Smooth muscle cell (in vitro differentiated cells): ENCODE data around the gene SP140. TPM values are rescaled to one million over a fixed set of nuclear protein-coding genes. Genes with fewer than 3 reads are reported as not detected.

Source experiments
- DNase-seq: peaks from one replicate; lab custom pipeline; 2025; ENCODE audit not compliant: unreplicated experiment; lab: John Stamatoyannopoulos, UW
- H2AFZ ChIP-seq: fragments of 200-600 bp; sonication (generic); 2 replicates; pipeline ENCODE4 v1.6.0; 2016; ENCODE audit warnings: antibody characterized with exemption, low read depth, mild to moderate bottlenecking
- H3F3A ChIP-seq: fragments of 200-600 bp; sonication (generic); 2 replicates; pipeline ENCODE4 v1.6.0; 2017; ENCODE audit warnings: antibody characterized with exemption, low read depth
- H3K27ac ChIP-seq: fragments of 200-600 bp; sonication (generic); 2 replicates; pipeline ENCODE4 v1.5.1; 2016; ENCODE audit warnings: low read depth, mild to moderate bottlenecking
- H3K27me3 ChIP-seq: fragments of 200-600 bp; sonication (generic); 2 replicates; pipeline ENCODE4 v1.6.1; 2016; ENCODE audit warnings: low read depth, mild to moderate bottlenecking
- H3K36me3 ChIP-seq: fragments of 200-600 bp; sonication (generic); 2 replicates; pipeline ENCODE4 v1.5.1; 2016; ENCODE audit warnings: low read depth
- H3K4me1 ChIP-seq: fragments of 200-600 bp; sonication (generic); 2 replicates; pipeline ENCODE4 v1.5.1; 2016; ENCODE audit warnings: low read depth
- H3K4me2 ChIP-seq: fragments of 200-600 bp; sonication (generic); 2 replicates; pipeline ENCODE4 v1.6.0; 2016; ENCODE audit warnings: mild to moderate bottlenecking
- H3K4me3 ChIP-seq: fragments of 200-600 bp; sonication (generic); 2 replicates; pipeline ENCODE4 v1.5.1; 2016; ENCODE audit warnings: mild to moderate bottlenecking
- H3K79me2 ChIP-seq: fragments of 200-600 bp; sonication (generic); 2 replicates; pipeline ENCODE4 v1.6.0; 2016; ENCODE audit warnings: low read depth, mild to moderate bottlenecking
- H3K9ac ChIP-seq: fragments of 200-600 bp; sonication (generic); 2 replicates; pipeline ENCODE4 v1.6.0; 2016; ENCODE audit warnings: low read depth
- H3K9me3 ChIP-seq: fragments of 200-600 bp; sonication (generic); replicated peaks from 2 replicates; pipeline ENCODE4 v1.5.1; 2016; ENCODE audit warnings: low read depth
- H4K20me1 ChIP-seq: fragments of 200-600 bp; sonication (generic); 2 replicates; pipeline ENCODE4 v1.6.0; 2016; ENCODE audit warnings: low read depth
- CTCF ChIP-seq: fragments of 200-600 bp; sonication (generic); IDR thresholded peaks from 2 replicates; pipeline ENCODE4 v1.5.1; 2017; ENCODE audit warnings: borderline replicate concordance, mild to moderate bottlenecking, antibody characterized with exemption; ENCODE audit not compliant: insufficient read depth, poor library complexity, severe bottlenecking
- WGBS: methylation state at CpG from one replicate; pipeline ENCODE4 v1.1.7; 2016; ENCODE audit warnings: low lambda C conversion rate; 5-methylcytosine and 5-hydroxymethylcytosine counted together
- polyA plus RNA-seq: library from polyadenylated mRNA; unstranded; fragments of >200 nt; fragmentation: Nextera tagmentation; extraction: Ambion mirVana; gene quantifications from 2 replicates; pipeline ENCODE4 v1.2.1, GENCODE V29; 2016
- total RNA-seq: library from RNA; depleted of rRNA; stranded (reverse); fragments of >200 nt; gene quantifications from 2 replicates; pipeline ENCODE4 v1.2.3, GENCODE V29; 2014

The SP140 gene
- total and polyA plus RNA-seq, 2 experiments from 2014 or later, result 0.04 TPM; not detected in 1

- H3K79me2 ChIP-seq, result no peaks in the 10 kb centered on the region
- no peak overlapping the region for H3K4me2 ChIP-seq
- no peaks in the 10 kb centered on the region for H3K4me1 ChIP-seq
- DNase-seq, result no peak
- no peaks in the 10 kb centered on the region for H3K36me3 ChIP-seq
- no peak overlapping the region for H3K4me3 ChIP-seq
- no peak overlapping the region for H3K27ac ChIP-seq
- no peak overlapping the region for H3K9ac ChIP-seq
- H3K27me3 ChIP-seq, result no peaks in the 10 kb centered on the region
- H4K20me1 ChIP-seq, result no peaks in the 10 kb centered on the region
- no peaks in the 10 kb centered on the region for H3F3A ChIP-seq
- 79% methylated on average over 7 of the region's 7 CpGs for WGBS
- H2AFZ ChIP-seq, result no peak overlapping the region
- H3K9me3 ChIP-seq, result no peaks in the 10 kb centered on the region
- TF ChIP-seq CTCF, result no peak
Observed at GRCh38 chr2:230179907-230180306, 45.6 kb upstream of the SP140 start.

DNA sequence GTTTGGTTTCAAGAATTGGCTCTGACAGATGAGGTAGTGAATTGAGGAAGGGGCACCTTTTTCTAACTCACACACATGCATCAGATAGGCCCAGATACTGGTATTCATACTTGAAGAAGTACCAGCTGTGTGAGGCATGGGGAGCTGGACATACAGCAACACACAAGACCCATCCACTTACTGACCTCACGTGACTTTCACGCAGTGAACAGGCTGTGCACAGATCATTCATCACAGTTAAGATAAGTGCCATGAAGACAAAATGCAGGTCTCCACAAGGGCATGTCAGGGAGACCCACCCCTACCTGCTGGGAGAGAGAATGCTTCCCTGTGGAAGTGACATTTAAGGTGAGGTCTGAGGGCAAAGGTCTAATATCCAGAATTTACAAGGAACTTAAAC is 44.3 kb upstream of the SP140 start:
- Histone ChIP-seq H3K9me3 (no peaks in the 10 kb centered on the region), H3F3A (no peaks in the 10 kb centered on the region), H3K9ac (no peak overlapping the region), H3K4me1 (no peaks in the 10 kb centered on the region), H3K36me3 (no peaks in the 10 kb centered on the region), H3K4me3 (no peak overlapping the region), H2AFZ (no peak overlapping the region), H3K27me3 (no peaks in the 10 kb centered on the region), H3K79me2 (no peaks in the 10 kb centered on the region), H4K20me1 (no peaks in the 10 kb centered on the region), H3K4me2 (no peak overlapping the region), H3K27ac (no peak overlapping the region)
- WGBS, result 90% methylated on average over 2 of the region's 2 CpGs
- DNase-seq, result no peak
- no peak for TF ChIP-seq CTCF

DNA sequence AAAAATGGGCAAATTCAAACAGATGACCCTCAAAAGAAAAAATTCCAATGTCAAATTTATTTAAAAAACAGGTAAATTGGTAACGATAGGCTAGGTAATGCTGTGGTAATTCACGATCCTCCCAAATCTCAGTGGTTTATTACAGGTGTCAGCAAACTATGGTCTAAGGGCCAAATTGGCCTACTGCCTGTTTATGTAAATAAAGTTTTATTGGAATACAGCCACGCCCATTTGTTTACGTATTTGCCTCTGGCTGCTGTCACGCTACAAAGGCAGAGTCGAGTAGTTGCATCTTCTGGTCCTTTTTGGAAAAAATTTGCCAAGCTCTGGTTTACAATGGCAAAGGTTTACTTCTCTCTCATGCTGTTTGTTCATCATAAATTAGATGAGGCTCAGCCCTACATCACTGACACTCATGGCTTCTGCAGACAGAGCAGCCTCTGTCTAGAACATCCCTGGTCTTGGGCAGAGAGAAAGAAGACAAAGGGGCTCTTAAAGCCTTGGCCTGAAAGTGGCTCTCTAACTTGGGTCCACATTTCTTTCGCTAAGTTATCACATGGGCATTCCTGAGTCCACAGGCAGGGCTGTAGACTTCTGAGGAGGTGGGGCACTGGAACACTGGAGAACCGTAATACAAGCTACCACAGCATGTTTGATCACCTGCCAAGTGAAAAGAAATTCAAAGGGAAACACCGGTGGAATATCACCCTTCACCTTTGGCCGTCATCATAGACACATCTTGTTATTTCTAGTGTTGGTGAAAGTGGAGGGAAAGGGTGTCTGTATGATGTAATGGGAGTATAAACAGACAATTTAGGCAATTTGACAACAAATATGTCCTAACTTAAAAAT is 40.6 kb upstream of the SP140 start:
- no peak for DNase-seq
- no peak for TF ChIP-seq CTCF
- 83% methylated on average over 10 of the region's 10 CpGs for WGBS
- no peaks in the 10 kb centered on the region for H3K4me1 ChIP-seq
- H3K79me2 ChIP-seq, result no peaks in the 10 kb centered on the region
- no peaks in the 10 kb centered on the region for H3K9me3 ChIP-seq
- H3K36me3 ChIP-seq, result no peaks in the 10 kb centered on the region
- no peak overlapping the region for H3K4me2 ChIP-seq
- no peak overlapping the region for H3K9ac ChIP-seq
- H4K20me1 ChIP-seq, result no peaks in the 10 kb centered on the region
- no peaks in the 10 kb centered on the region for H3F3A ChIP-seq
- no peak overlapping the region for H2AFZ ChIP-seq
- no peak overlapping the region for H3K4me3 ChIP-seq
- no peak overlapping the region for H3K27ac ChIP-seq
- H3K27me3 ChIP-seq, result no peaks in the 10 kb centered on the region
